CD14-positive monocyte (primary cell): ENCODE data around the gene SLC47A1. TPM values are rescaled to one million over a fixed set of nuclear protein-coding genes. Genes with fewer than 3 reads are reported as not detected.

ENCODE experiments used
- DNase-seq, 3 donors: peaks; one replicate each; pipeline ENCODE4 v3.0.0-alpha.2; 2011 to 2022
- H2AFZ ChIP-seq: 2 replicates; pipeline ENCODE4 v1.6.0; 2012; ENCODE audit warnings: mild to moderate bottlenecking, low read depth, low read length, inconsistent platforms; ENCODE audit not compliant: insufficient read depth, poor library complexity, severe bottlenecking
- H3K27ac ChIP-seq, 2 donors: 1 replicate in 1 of 2; 2 replicates in 1 of 2; pipeline ENCODE4 v1.5.1; 2012 to 2013; ENCODE audit warnings: low read length in 2 of 2, control low read depth in 1 of 2, inconsistent platforms in 1 of 2, low read depth in 1 of 2, mild to moderate bottlenecking in 1 of 2
- H3K27me3 ChIP-seq, 2 donors: one replicate each; pipeline versions ENCODE4 v1.6.0 to v1.6.1; 2011 to 2013; ENCODE audit warnings: low read length in 2 of 2; ENCODE audit not compliant: control insufficient read depth in 2 of 2, insufficient read depth in 2 of 2
- H3K36me3 ChIP-seq, 2 donors: replicated peaks in 1 of 2; 1 replicate in 1 of 2; 2 replicates in 1 of 2; pipeline versions ENCODE4 v1.5.1 to v1.6.1; 2012 to 2013; ENCODE audit warnings: low read length in 2 of 2, control low read depth in 1 of 2, inconsistent platforms in 1 of 2, mild to moderate bottlenecking in 1 of 2; ENCODE audit not compliant: insufficient read depth in 2 of 2, control insufficient read depth in 1 of 2
- H3K4me1 ChIP-seq, 2 donors: 1 replicate in 1 of 2; 2 replicates in 1 of 2; pipeline versions ENCODE4 v1.5.1 to v1.6.1; 2012 to 2013; ENCODE audit warnings: low read length in 2 of 2, control low read depth in 1 of 2, inconsistent platforms in 1 of 2, mild to moderate bottlenecking in 1 of 2, moderate library complexity in 1 of 2; ENCODE audit not compliant: insufficient read depth in 2 of 2, control insufficient read depth in 1 of 2
- H3K4me2 ChIP-seq: replicated peaks from 2 replicates; pipeline ENCODE3; 2012; ENCODE audit warnings: low read length, moderate library complexity, mild to moderate bottlenecking; ENCODE audit not compliant: poor library complexity, severe bottlenecking; ENCODE audit errors: extremely low read depth
- H3K4me3 ChIP-seq, 3 experiments: fragments of 200-600 bp in 1 of 3; sonication (generic) in 1 of 3; replicated peaks in 1 of 3; 1 replicate in 2 of 3; 2 replicates in 1 of 3; pipeline ENCODE4 v1.5.1; 2011 to 2013; ENCODE audit warnings: low read length in 3 of 3, mild to moderate bottlenecking in 3 of 3, control low read depth in 2 of 3, low read depth in 2 of 3, inconsistent platforms in 1 of 3, moderate library complexity in 1 of 3
- H3K79me2 ChIP-seq: 2 replicates; pipeline ENCODE4 v1.6.0; 2012; ENCODE audit warnings: mild to moderate bottlenecking, control low read depth, inconsistent platforms, low read length, moderate library complexity; ENCODE audit not compliant: insufficient read depth
- H3K9ac ChIP-seq: 2 replicates; pipeline ENCODE4 v1.6.0; 2017; ENCODE audit warnings: low read length, mild to moderate bottlenecking; ENCODE audit not compliant: insufficient read depth, poor library complexity, severe bottlenecking
- H3K9me3 ChIP-seq, 2 donors: replicated peaks in 1 of 2; 1 replicate in 1 of 2; 2 replicates in 1 of 2; pipeline versions ENCODE4 v1.5.1 to v1.6.1; 2012 to 2013; ENCODE audit warnings: low read length in 2 of 2, control low read depth in 1 of 2; ENCODE audit not compliant: control insufficient read depth in 1 of 2, insufficient read depth in 1 of 2
- H4K20me1 ChIP-seq: 2 replicates; pipeline ENCODE4 v1.6.0; 2012; ENCODE audit warnings: mild to moderate bottlenecking, low read length, control low read depth, moderate library complexity; ENCODE audit not compliant: insufficient read depth
- H3K27ac Mint-ChIP-seq, 7 donors: one replicate each; pipeline ENCODE4 v1.8.0; 2020; ENCODE audit warnings: mild to moderate bottlenecking in 7 of 7, mixed read lengths in 7 of 7, moderate library complexity in 6 of 7, inconsistent platforms in 2 of 7
- H3K27me3 Mint-ChIP-seq, 3 donors: one replicate each; pipeline ENCODE4 v1.8.0; 2021 to 2022; ENCODE audit warnings: low read depth in 3 of 3, mild to moderate bottlenecking in 3 of 3, mixed read lengths in 3 of 3, moderate library complexity in 3 of 3, inconsistent platforms in 1 of 3
- H3K36me3 Mint-ChIP-seq, 2 donors: one replicate each; pipeline ENCODE4 v1.8.0; 2020; ENCODE audit warnings: mixed read lengths in 2 of 2, inconsistent platforms in 1 of 2, mild to moderate bottlenecking in 1 of 2
- H3K4me1 Mint-ChIP-seq: one replicate; pipeline ENCODE4 v1.8.0; 2020; ENCODE audit warnings: mild to moderate bottlenecking, mixed read lengths
- H3K4me3 Mint-ChIP-seq, 2 donors: one replicate each; pipeline ENCODE4 v1.8.0; 2020; ENCODE audit warnings: mild to moderate bottlenecking in 2 of 2, mixed read lengths in 2 of 2, moderate library complexity in 1 of 2
- H3K9me3 Mint-ChIP-seq, 7 donors: one replicate each; pipeline ENCODE4 v1.8.0; 2020 to 2022; ENCODE audit warnings: mixed read lengths in 7 of 7, mild to moderate bottlenecking in 6 of 7, moderate library complexity in 6 of 7, inconsistent platforms in 2 of 7
- WGBS: methylation state at CpG from one replicate; pipeline ENCODE4 v1.1.5; 2013; ENCODE audit warnings: missing lambda C conversion rate; ENCODE audit not compliant: insufficient coverage; 5-methylcytosine and 5-hydroxymethylcytosine counted together
- intact Hi-C, 2 donors: fragments of 100-400 bp; cut with micrococcal nuclease; formaldehyde crosslinking; loops; one replicate each; pipeline versions ENCODE4 v1.15.0 to v1.15.1; 2023
- polyA plus RNA-seq, 3 donors: library from polyadenylated mRNA; depleted of rRNA in 1 of 3; unstranded in 2 of 3; stranded (reverse) in 1 of 3; fragments of 300-500 nt in 2 of 3; fragments of >200 nt in 1 of 3; fragmentation: Illumina TruSeq in 2 of 3; gene quantifications; 1 replicate in 2 of 3; 2 replicates in 1 of 3; pipeline ENCODE4 v1.2.3, GENCODE V29; 2012 to 2021
- TF ChIP-seq, protein P1 (sequence below): fragments of 200-600 bp; IDR thresholded peaks from one replicate; pipeline ENCODE4 v1.8.0; 2022; ENCODE audit warnings: antibody characterized with exemption, mild to moderate bottlenecking

The SLC47A1 gene
- polyA plus RNA-seq, 3 donors, result 0.44 to 2.0 (median 0.49) TPM

DNA sequence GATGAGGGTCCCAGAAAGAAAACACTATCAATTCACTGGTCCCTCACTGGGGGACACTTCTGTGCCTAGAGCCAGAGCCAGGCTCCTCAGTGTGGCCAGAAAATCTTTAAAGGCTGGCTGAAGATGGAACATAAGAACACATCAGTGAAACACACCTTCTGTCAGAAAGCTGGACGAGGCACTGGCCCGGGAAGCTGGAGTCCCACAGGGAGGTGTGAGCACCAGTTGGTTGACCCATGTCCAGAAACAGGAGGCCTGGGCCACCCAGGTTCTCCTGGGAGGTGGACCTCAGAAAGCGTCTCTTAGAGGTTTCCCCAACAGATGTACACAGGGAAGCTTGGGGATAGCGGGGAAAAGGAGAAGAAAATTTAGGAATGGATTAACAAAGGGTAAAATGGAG, 58.7 kb downstream of the SLC47A1 start:
- H3K79me2 ChIP-seq, result no peaks in the 10 kb centered on the region
- intact Hi-C loops, result no loop called here
- Mint-ChIP-seq H3K4me3 (no peak overlapping the region), H3K27ac (peak overlapping the region in 1 of 7 donors; percentile 17), H3K4me1 (peaks cover 19% of the 10 kb centered on the region), H3K27me3 (peaks cover 0 to 1% (median 0%) of the 10 kb centered on the region in 3 donors), H3K36me3 (no peaks in the 10 kb centered on the region), H3K9me3 (peaks cover 0 to 3% (median 0%) of the 10 kb centered on the region in 7 donors)
- H3K4me2 ChIP-seq, result no peak overlapping the region
- H3K27me3 ChIP-seq, result no peaks in the 10 kb centered on the region
- H3K27ac ChIP-seq, result no peak overlapping the region
- TF ChIP-seq, protein P1, sequence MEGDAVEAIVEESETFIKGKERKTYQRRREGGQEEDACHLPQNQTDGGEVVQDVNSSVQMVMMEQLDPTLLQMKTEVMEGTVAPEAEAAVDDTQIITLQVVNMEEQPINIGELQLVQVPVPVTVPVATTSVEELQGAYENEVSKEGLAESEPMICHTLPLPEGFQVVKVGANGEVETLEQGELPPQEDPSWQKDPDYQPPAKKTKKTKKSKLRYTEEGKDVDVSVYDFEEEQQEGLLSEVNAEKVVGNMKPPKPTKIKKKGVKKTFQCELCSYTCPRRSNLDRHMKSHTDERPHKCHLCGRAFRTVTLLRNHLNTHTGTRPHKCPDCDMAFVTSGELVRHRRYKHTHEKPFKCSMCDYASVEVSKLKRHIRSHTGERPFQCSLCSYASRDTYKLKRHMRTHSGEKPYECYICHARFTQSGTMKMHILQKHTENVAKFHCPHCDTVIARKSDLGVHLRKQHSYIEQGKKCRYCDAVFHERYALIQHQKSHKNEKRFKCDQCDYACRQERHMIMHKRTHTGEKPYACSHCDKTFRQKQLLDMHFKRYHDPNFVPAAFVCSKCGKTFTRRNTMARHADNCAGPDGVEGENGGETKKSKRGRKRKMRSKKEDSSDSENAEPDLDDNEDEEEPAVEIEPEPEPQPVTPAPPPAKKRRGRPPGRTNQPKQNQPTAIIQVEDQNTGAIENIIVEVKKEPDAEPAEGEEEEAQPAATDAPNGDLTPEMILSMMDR, result no peak
- no peaks in the 10 kb centered on the region for H3K36me3 ChIP-seq
- no peaks in the 10 kb centered on the region for H4K20me1 ChIP-seq
- H3K9ac ChIP-seq, result no peak overlapping the region
- DNase-seq, result no peak
- H3K4me1 ChIP-seq, result peaks cover 9 to 24% of the 10 kb centered on the region in 2 donors
- no peaks in the 10 kb centered on the region for H3K9me3 ChIP-seq
- no peak overlapping the region for H2AFZ ChIP-seq
- 94% methylated on average over 2 of the region's 4 CpGs for WGBS
- no peak overlapping the region for H3K4me3 ChIP-seq

DNA sequence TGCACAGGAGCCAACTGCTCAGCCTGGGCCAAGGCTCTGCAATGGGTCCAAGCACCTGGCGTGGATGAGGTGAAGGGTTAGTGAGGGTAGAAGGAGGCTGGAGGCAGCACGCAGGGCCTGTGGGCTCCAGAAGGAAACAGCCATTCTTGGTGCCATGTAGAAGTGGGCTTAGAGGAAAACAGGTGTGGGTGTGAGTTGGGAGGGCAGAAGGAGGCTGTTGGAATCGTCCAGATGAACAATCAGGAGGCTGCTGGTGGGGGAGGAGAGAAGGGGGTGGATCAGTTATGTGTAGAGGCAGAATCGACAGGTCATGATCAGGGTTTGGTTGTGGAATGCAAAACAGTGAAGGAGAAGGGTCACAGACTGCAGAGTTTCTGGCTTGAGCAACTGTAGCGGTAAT, 63.2 kb downstream of the SLC47A1 start:
- TF ChIP-seq, protein P1, result no peak
- no peak overlapping the region for H3K4me3 Mint-ChIP-seq
- Histone ChIP-seq H3K4me3 (no peak overlapping the region), H3K4me1 (peaks cover 0 to 11% of the 10 kb centered on the region in 2 donors), H3K79me2 (no peaks in the 10 kb centered on the region), H3K27me3 (no peaks in the 10 kb centered on the region), H3K9me3 (no peaks in the 10 kb centered on the region), H3K4me2 (no peak overlapping the region), H3K36me3 (no peaks in the 10 kb centered on the region), H2AFZ (no peak overlapping the region), H4K20me1 (no peaks in the 10 kb centered on the region), H3K9ac (no peak overlapping the region), H3K27ac (no peak overlapping the region)
- DNase-seq, result no peak
- peaks cover 9% of the 10 kb centered on the region for H3K4me1 Mint-ChIP-seq
- H3K36me3 Mint-ChIP-seq, result no peaks in the 10 kb centered on the region
- intact Hi-C loops, result no loop called here
- H3K9me3 Mint-ChIP-seq, result peaks cover 0 to 3% (median 0%) of the 10 kb centered on the region in 7 donors
- 84% methylated on average over 5 of the region's 5 CpGs for WGBS
- peaks cover 0 to 2% (median 0%) of the 10 kb centered on the region in 3 donors for H3K27me3 Mint-ChIP-seq
- no peak overlapping the region for H3K27ac Mint-ChIP-seq
